ENCODE data around the gene METTL5. TPM values are rescaled to one million over a fixed set of nuclear protein-coding genes. Genes with fewer than 3 reads are reported as not detected.
A peak's percentile ranks its signal among the peaks of the same experiment; 100 is the strongest.

The METTL5 gene
- total RNA-seq, 1 donor from 2014 or later = 42.3 TPM

DNA sequence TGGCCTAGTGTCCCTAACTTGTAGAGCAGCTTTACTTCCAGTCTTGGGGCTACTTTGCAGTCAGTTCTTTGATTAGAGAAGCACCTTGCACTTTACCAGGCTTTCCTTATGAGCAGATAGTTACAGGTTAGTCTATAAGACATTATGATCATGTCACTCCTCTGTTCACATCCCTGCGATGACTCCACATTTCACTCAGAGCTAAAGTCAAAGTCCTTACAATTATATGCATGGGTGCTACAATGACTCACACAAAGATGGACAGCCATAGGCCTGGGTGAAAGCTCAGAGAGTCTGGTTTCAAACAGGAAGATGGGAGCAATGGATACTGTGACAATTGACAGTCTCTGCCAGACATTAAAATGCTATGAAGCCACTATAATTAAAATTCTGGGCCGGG lies 53.1 kb downstream of the METTL5 start:
- Mint-ChIP-seq H3K4me1 (ENCODE audit: low read depth) (no peaks in the 10 kb centered on the region), H3K27ac (no peak overlapping the region), H3K4me3 (ENCODE audit: low read depth) (no peak overlapping the region), H3K9me3 (ENCODE audit: low read depth) (no peaks in the 10 kb centered on the region), H3K36me3 (ENCODE audit: insufficient read depth) (peaks cover 2% of the 10 kb centered on the region), H3K27me3 (no peaks in the 10 kb centered on the region)
- TF ChIP-seq, protein P1, sequence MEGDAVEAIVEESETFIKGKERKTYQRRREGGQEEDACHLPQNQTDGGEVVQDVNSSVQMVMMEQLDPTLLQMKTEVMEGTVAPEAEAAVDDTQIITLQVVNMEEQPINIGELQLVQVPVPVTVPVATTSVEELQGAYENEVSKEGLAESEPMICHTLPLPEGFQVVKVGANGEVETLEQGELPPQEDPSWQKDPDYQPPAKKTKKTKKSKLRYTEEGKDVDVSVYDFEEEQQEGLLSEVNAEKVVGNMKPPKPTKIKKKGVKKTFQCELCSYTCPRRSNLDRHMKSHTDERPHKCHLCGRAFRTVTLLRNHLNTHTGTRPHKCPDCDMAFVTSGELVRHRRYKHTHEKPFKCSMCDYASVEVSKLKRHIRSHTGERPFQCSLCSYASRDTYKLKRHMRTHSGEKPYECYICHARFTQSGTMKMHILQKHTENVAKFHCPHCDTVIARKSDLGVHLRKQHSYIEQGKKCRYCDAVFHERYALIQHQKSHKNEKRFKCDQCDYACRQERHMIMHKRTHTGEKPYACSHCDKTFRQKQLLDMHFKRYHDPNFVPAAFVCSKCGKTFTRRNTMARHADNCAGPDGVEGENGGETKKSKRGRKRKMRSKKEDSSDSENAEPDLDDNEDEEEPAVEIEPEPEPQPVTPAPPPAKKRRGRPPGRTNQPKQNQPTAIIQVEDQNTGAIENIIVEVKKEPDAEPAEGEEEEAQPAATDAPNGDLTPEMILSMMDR (IDR thresholded peaks at IDR 0.05; ENCODE audit: unreplicated experiment) = no peak
- no peak for DNase-seq (ENCODE audit: low spot score, unreplicated experiment)

DNA sequence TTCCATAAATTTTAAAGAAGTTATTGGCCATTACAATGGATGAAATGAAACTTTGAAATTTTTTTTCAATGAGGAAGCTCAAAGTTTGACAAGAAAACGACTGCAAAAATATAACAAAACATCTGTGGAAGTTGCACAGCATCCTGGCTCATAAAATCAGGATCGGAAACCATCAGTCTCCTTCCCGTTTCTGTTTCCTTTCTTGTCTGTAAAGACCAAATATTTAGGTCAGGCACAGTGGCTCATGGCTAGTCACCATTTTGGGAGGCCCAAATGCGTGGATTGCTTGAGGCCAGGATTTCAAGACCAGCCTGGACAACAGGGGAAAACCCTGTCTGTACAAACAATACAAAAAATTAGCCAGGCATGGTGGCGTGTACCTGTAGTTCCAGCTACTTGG lies 53.7 kb downstream of the METTL5 start:
- no peaks in the 10 kb centered on the region for H3K9me3 Mint-ChIP-seq (ENCODE audit: low read depth)
- peaks cover 2% of the 10 kb centered on the region for H3K36me3 Mint-ChIP-seq (ENCODE audit: insufficient read depth)
- no peak for DNase-seq (ENCODE audit: low spot score, unreplicated experiment)
- H3K4me1 Mint-ChIP-seq (ENCODE audit: low read depth) = no peaks in the 10 kb centered on the region
- no peaks in the 10 kb centered on the region for H3K27me3 Mint-ChIP-seq
- H3K4me3 Mint-ChIP-seq (ENCODE audit: low read depth) = no peak overlapping the region
- H3K27ac Mint-ChIP-seq = no peak overlapping the region
- TF ChIP-seq, protein P1 (IDR thresholded peaks at IDR 0.05; ENCODE audit: unreplicated experiment) = no peak

DNA sequence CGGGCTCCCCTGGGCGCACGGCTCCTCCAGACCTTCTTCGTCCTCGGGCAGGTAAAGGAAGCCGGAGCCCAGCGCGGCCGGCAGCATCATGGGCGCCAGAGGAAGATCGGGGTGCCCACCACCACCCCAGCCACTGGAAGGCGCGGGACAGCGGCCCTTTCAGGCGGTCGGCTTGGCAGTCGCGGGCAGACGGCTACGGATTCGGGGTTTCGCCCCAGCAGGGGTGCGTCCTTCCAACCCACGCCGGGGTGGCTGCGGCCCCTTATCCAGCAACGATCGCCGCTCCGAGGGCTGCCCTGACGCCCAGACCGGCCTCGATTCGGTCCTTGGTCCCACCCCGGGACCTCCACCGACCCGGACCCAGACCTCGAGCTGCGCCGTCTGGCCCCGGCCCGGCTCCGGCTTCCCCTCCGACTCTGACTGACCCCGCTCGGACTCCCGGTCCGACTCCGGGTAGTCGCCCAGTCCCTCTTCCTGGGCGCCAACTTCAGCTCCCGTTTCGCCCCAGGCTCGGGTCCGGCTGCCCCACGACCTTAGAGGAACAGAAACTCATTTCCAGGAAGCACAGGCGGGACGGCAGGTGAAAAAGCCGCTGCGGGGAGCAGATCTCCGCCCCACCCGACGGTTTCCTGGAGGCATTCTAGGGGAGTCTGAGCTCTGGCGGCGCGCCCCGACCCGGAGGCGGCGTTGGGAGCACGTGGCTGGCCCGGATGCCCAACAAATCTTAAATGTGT lies 56.3 kb downstream of the METTL5 start:
- Mint-ChIP-seq H3K4me1 (ENCODE audit: low read depth) (no peaks in the 10 kb centered on the region), H3K27me3 (no peaks in the 10 kb centered on the region), H3K4me3 (ENCODE audit: low read depth) (no peak overlapping the region), H3K27ac (no peak overlapping the region), H3K36me3 (ENCODE audit: insufficient read depth) (peaks cover 3% of the 10 kb centered on the region), H3K9me3 (ENCODE audit: low read depth) (no peaks in the 10 kb centered on the region)
- no peak for DNase-seq (ENCODE audit: low spot score, unreplicated experiment)
- TF ChIP-seq, protein P1 (IDR thresholded peaks at IDR 0.05; ENCODE audit: unreplicated experiment) = no peak

DNA sequence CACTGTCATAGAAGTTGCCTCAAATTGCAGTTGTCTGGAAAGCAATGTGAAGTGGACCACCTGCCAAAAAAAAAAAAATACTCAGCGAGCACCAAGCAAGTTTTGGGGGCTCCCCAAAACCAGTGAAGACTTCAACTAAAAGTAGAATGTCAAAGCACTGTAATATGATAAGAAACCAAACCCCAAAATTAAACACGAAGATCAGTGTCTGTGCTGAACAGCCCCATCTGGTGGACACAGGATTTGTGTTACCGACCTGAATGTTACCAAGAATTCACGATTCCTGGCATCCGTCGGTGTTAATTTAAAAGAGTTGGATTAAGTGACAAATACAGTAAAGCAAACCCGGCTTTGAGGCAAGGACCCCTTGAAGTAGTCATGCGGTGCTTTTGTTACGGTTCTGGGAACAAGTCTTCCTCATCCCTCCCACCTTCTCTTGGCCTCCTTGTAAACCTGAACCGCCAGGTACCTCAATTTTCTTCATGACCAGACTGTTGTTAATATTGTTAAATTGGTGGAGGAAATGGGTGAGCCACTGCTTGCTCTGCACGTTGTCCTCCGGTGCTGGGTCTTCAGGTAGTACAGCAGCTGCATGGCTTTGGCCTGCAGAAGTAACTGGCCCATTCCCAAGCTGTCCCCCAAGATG lies 57.3 kb downstream of the METTL5 start:
- H3K27ac Mint-ChIP-seq = no peak overlapping the region
- TF ChIP-seq, protein P1 (IDR thresholded peaks at IDR 0.05; ENCODE audit: unreplicated experiment) = peak; percentile 70
- no peak for DNase-seq (ENCODE audit: low spot score, unreplicated experiment)
- peaks cover 2% of the 10 kb centered on the region for H3K9me3 Mint-ChIP-seq (ENCODE audit: low read depth)
- H3K4me3 Mint-ChIP-seq (ENCODE audit: low read depth) = no peak overlapping the region
- H3K27me3 Mint-ChIP-seq = no peaks in the 10 kb centered on the region
- H3K4me1 Mint-ChIP-seq (ENCODE audit: low read depth) = no peaks in the 10 kb centered on the region
- H3K36me3 Mint-ChIP-seq (ENCODE audit: insufficient read depth) = peaks cover 11% of the 10 kb centered on the region

DNA sequence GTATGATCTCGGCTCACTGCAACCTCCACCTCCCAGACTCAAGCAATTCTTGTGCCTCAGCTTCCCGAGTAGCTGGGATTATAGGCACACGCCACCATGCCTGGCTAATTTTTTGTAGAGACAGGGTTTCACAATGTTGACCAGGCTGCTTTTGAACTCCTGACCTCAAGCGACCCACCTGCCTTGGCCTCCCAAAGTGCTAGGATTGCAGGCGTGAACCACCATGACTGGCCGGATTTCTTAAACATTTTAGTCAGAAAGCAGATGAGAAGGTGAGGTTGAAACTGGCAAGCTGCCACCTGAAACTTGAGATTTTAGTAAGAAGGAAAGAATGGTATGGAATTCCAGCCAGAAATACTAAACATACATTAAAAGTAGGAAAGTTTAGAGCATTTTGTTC lies 59.2 kb downstream of the METTL5 start:
- peaks cover 5% of the 10 kb centered on the region for H3K4me1 Mint-ChIP-seq (ENCODE audit: low read depth)
- H3K4me3 Mint-ChIP-seq (ENCODE audit: low read depth) = no peak overlapping the region
- no peak overlapping the region for H3K27ac Mint-ChIP-seq
- peaks cover 9% of the 10 kb centered on the region for H3K9me3 Mint-ChIP-seq (ENCODE audit: low read depth)
- no peak for DNase-seq (ENCODE audit: low spot score, unreplicated experiment)
- H3K27me3 Mint-ChIP-seq = no peaks in the 10 kb centered on the region
- peaks cover 14% of the 10 kb centered on the region for H3K36me3 Mint-ChIP-seq (ENCODE audit: insufficient read depth)
- TF ChIP-seq, protein P1 (IDR thresholded peaks at IDR 0.05; ENCODE audit: unreplicated experiment) = no peak

Data from progenitor cell of endocrine pancreas (in vitro differentiated cells).